HFFc6 (cell line): ENCODE results near the gene DFFB. TPM values are rescaled to one million over a fixed set of nuclear protein-coding genes. Genes with fewer than 3 reads are reported as not detected.

ENCODE experiments used
- DNase-seq: peaks from one replicate; pipeline ENCODE4 v3.0.0-alpha.2; 2018
- H3K27ac Mint-ChIP-seq: 2 replicates; pipeline ENCODE4 v1.8.0; 2020; ENCODE audit warnings: mild to moderate bottlenecking, mixed read lengths
- H3K27me3 Mint-ChIP-seq: 2 replicates; pipeline ENCODE4 v1.8.0; 2021; ENCODE audit warnings: mild to moderate bottlenecking, moderate library complexity, mixed read lengths; ENCODE audit not compliant: insufficient read depth
- H3K36me3 Mint-ChIP-seq: 2 replicates; pipeline ENCODE4 v1.8.0; 2021; ENCODE audit warnings: low read depth, mixed read lengths
- H3K4me1 Mint-ChIP-seq: 2 replicates; pipeline ENCODE4 v1.8.0; 2020; ENCODE audit warnings: low read depth, mixed read lengths
- H3K4me3 Mint-ChIP-seq: 2 replicates; pipeline ENCODE4 v1.8.0; 2020; ENCODE audit warnings: mild to moderate bottlenecking, moderate library complexity, mixed read lengths
- H3K9me3 Mint-ChIP-seq: 2 replicates; pipeline ENCODE4 v1.8.0; 2020; ENCODE audit warnings: mild to moderate bottlenecking, mixed read lengths
- total RNA-seq, 6 experiments: library from RNA; stranded (reverse); fragmentation: NEBNext Ultra II Directional; extraction: Animal tissue kit (Norgen Biotek cat#: 25700); gene quantifications; 2 replicates in 1 of 6; 3 replicates in 5 of 6; pipeline ENCODE4 v1.2.3, GENCODE V29; 2021
- TF ChIP-seq, protein P1 (sequence below): fragments of 200-600 bp; sonication (generic); IDR thresholded peaks from 2 replicates; pipeline ENCODE4 v1.5.0; 2021; ENCODE audit warnings: antibody characterized with exemption, mild to moderate bottlenecking

The DFFB gene
- total RNA-seq, 6 experiments from 2014 or later: 4.5 to 5.8 (median 5.2) TPM

- no peak overlapping the region; the same call in 1 of the 2 replicates for H3K27ac Mint-ChIP-seq
- DNase-seq: no peak
- peaks cover 7% of the 10 kb centered on the region; the same call in 1 of the 2 replicates for H3K4me1 Mint-ChIP-seq
- H3K9me3 Mint-ChIP-seq: no peaks in the 10 kb centered on the region; the same call in 1 of the 2 replicates
- H3K27me3 Mint-ChIP-seq: no peaks in the 10 kb centered on the region; the same call in 1 of the 2 replicates
- H3K4me3 Mint-ChIP-seq: no peak overlapping the region
- H3K36me3 Mint-ChIP-seq: peaks cover 38% of the 10 kb centered on the region
- TF ChIP-seq, protein P1, sequence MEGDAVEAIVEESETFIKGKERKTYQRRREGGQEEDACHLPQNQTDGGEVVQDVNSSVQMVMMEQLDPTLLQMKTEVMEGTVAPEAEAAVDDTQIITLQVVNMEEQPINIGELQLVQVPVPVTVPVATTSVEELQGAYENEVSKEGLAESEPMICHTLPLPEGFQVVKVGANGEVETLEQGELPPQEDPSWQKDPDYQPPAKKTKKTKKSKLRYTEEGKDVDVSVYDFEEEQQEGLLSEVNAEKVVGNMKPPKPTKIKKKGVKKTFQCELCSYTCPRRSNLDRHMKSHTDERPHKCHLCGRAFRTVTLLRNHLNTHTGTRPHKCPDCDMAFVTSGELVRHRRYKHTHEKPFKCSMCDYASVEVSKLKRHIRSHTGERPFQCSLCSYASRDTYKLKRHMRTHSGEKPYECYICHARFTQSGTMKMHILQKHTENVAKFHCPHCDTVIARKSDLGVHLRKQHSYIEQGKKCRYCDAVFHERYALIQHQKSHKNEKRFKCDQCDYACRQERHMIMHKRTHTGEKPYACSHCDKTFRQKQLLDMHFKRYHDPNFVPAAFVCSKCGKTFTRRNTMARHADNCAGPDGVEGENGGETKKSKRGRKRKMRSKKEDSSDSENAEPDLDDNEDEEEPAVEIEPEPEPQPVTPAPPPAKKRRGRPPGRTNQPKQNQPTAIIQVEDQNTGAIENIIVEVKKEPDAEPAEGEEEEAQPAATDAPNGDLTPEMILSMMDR: no peak
Observed at GRCh38 chr1:3868464-3869006, 11.3 kb downstream of the DFFB start.

- Mint-ChIP-seq H3K27me3 (no peaks in the 10 kb centered on the region; the same call in 1 of the 2 replicates), H3K4me3 (no peak overlapping the region), H3K4me1 (peaks cover 7% of the 10 kb centered on the region; the same call in 1 of the 2 replicates), H3K36me3 (peaks cover 41% of the 10 kb centered on the region), H3K27ac (no peak overlapping the region), H3K9me3 (no peaks in the 10 kb centered on the region; the same call in 1 of the 2 replicates)
- TF ChIP-seq, protein P1: no peak
- no peak for DNase-seq
Observed at GRCh38 chr1:3869751-3870301, 12.6 kb downstream of the DFFB start.

GRCh38 chr1:3871451-3871805 lies 14.2 kb downstream of the DFFB start:
- H3K4me1 Mint-ChIP-seq: peaks cover 7% of the 10 kb centered on the region; the same call in 1 of the 2 replicates
- H3K27ac Mint-ChIP-seq: no peak overlapping the region
- H3K9me3 Mint-ChIP-seq: no peaks in the 10 kb centered on the region; the same call in 1 of the 2 replicates
- peaks cover 40% of the 10 kb centered on the region for H3K36me3 Mint-ChIP-seq
- no peak overlapping the region for H3K4me3 Mint-ChIP-seq
- TF ChIP-seq, protein P1: no peak
- no peak for DNase-seq
- no peaks in the 10 kb centered on the region; the same call in 1 of the 2 replicates for H3K27me3 Mint-ChIP-seq

- Mint-ChIP-seq H3K9me3 (no peaks in the 10 kb centered on the region; the same call in 1 of the 2 replicates), H3K27me3 (peaks cover under 1% of the 10 kb centered on the region), H3K4me1 (peaks cover 7% of the 10 kb centered on the region; the same call in 1 of the 2 replicates), H3K4me3 (no peak overlapping the region), H3K36me3 (peaks cover 29% of the 10 kb centered on the region), H3K27ac (no peak overlapping the region)
- no peak for DNase-seq
- TF ChIP-seq, protein P1: no peak
Observed at GRCh38 chr1:3872546-3872945, 15.3 kb downstream of the DFFB start.

GRCh38 chr1:3874736-3875135 lies 17.5 kb downstream of the DFFB start:
- TF ChIP-seq, protein P1: no peak
- peaks cover 7% of the 10 kb centered on the region; the same call in 1 of the 2 replicates for H3K4me1 Mint-ChIP-seq
- peaks cover 16% of the 10 kb centered on the region for H3K9me3 Mint-ChIP-seq
- H3K27ac Mint-ChIP-seq: no peak overlapping the region
- H3K4me3 Mint-ChIP-seq: no peak overlapping the region
- peaks cover 33% of the 10 kb centered on the region for H3K36me3 Mint-ChIP-seq
- H3K27me3 Mint-ChIP-seq: peaks cover 2% of the 10 kb centered on the region
- DNase-seq: no peak
